ENCODE data around the gene BDP1.

Gene BDP1

GRCh38 chr5:71586941-71587765 lies 131.7 kb downstream of the BDP1 start, which contains the start of gene MCCC2:
TSS of gene MCCC2 (plus strand) at chr5:71587340. CDS start at chr5:71587426, 86 bp downstream.
- Mint-ChIP-seq H3K4me1 (peaks cover 30% of the 10 kb centered on the region), H3K36me3 (ENCODE audit: low read depth) (peaks cover 22% of the 10 kb centered on the region), H3K27ac (peak within 1 kb of the TSS; percentile 81), H3K27me3 (ENCODE audit: low read depth, poor library complexity) (peaks cover 2% of the 10 kb centered on the region), H3K9me3 (peaks cover 4% of the 10 kb centered on the region), H3K4me3 (peak within 1 kb of the TSS; percentile 91)
- no peak for TF ChIP-seq CTCF (IDR thresholded peaks at IDR 0.05)
- peak; percentile 94 for DNase-seq

GRCh38 chr5:71587766-71588532 lies 132.5 kb downstream of the BDP1 start:
- DNase-seq = no peak
- H3K9me3 Mint-ChIP-seq = peaks cover 4% of the 10 kb centered on the region
- peak overlapping the region; percentile 47 for H3K27ac Mint-ChIP-seq
- H3K27me3 Mint-ChIP-seq (ENCODE audit: low read depth, poor library complexity) = peaks cover 2% of the 10 kb centered on the region
- TF ChIP-seq CTCF (IDR thresholded peaks at IDR 0.05) = no peak
- H3K4me3 Mint-ChIP-seq = peak overlapping the region; percentile 91
- H3K36me3 Mint-ChIP-seq (ENCODE audit: low read depth) = peaks cover 28% of the 10 kb centered on the region
- H3K4me1 Mint-ChIP-seq = peaks cover 30% of the 10 kb centered on the region

GRCh38 chr5:71588533-71588885 lies 133.1 kb downstream of the BDP1 start:
- no peak for DNase-seq
- peaks cover 4% of the 10 kb centered on the region for H3K9me3 Mint-ChIP-seq
- H3K4me3 Mint-ChIP-seq = peak overlapping the region; percentile 68
- peaks cover 2% of the 10 kb centered on the region for H3K27me3 Mint-ChIP-seq (ENCODE audit: low read depth, poor library complexity)
- H3K4me1 Mint-ChIP-seq = peaks cover 30% of the 10 kb centered on the region
- no peak for TF ChIP-seq CTCF (IDR thresholded peaks at IDR 0.05)
- no peak overlapping the region for H3K27ac Mint-ChIP-seq
- peaks cover 28% of the 10 kb centered on the region for H3K36me3 Mint-ChIP-seq (ENCODE audit: low read depth)

- Mint-ChIP-seq H3K36me3 (ENCODE audit: low read depth) (peaks cover 34% of the 10 kb centered on the region), H3K4me3 (no peak overlapping the region), H3K27me3 (ENCODE audit: low read depth, poor library complexity) (peaks cover 2% of the 10 kb centered on the region), H3K9me3 (peaks cover 4% of the 10 kb centered on the region), H3K4me1 (peaks cover 30% of the 10 kb centered on the region), H3K27ac (no peak overlapping the region)
- no peak for DNase-seq
- no peak for TF ChIP-seq CTCF (IDR thresholded peaks at IDR 0.05)
Measured at GRCh38 chr5:71589903-71590302, 134.5 kb downstream of the BDP1 start.

- Mint-ChIP-seq H3K27ac (no peak overlapping the region), H3K9me3 (peaks cover 4% of the 10 kb centered on the region), H3K4me1 (peaks cover 30% of the 10 kb centered on the region), H3K36me3 (ENCODE audit: low read depth) (peaks cover 40% of the 10 kb centered on the region), H3K27me3 (ENCODE audit: low read depth, poor library complexity) (no peaks in the 10 kb centered on the region), H3K4me3 (no peak overlapping the region)
- no peak for TF ChIP-seq CTCF (IDR thresholded peaks at IDR 0.05)
- DNase-seq = no peak
Measured at GRCh38 chr5:71591100-71591499, 135.6 kb downstream of the BDP1 start.
